AG04450 (cell line): ENCODE data around the gene TMEM61. TPM values are rescaled to one million over a fixed set of nuclear protein-coding genes. Genes with fewer than 3 reads are reported as not detected.

Experiments
- CTCF ChIA-PET: fragments of 300-600, 350-600 bp; formaldehyde crosslinking; extraction: SDS; loops from one replicate; lab custom pipeline; 2022; ENCODE audit warnings: antibody characterized with exemption, inconsistent platforms; lab: Charles Lee
- POLR2A ChIA-PET: fragments of 350-600 bp; formaldehyde crosslinking; extraction: SDS; loops from one replicate; lab custom pipeline; 2021; ENCODE audit warnings: antibody characterized with exemption, inconsistent platforms; lab: Yijun Ruan, JAX
- DNase-seq: peaks from one replicate; pipeline ENCODE4 v3.0.0-alpha.2; 2011; ENCODE audit warnings: low read depth, low spot score
- H3K27ac ChIP-seq: one replicate; pipeline ENCODE4 v1.5.1; 2012; ENCODE audit warnings: low read depth, low read length, control low read depth
- H3K27me3 ChIP-seq: one replicate; pipeline ENCODE4 v1.6.0; 2012; ENCODE audit warnings: low read length; ENCODE audit not compliant: control insufficient read depth, insufficient read depth
- H3K4me3 ChIP-seq: 2 replicates; pipeline ENCODE4 v1.5.1; 2011; ENCODE audit warnings: mild to moderate bottlenecking, low read depth, low read length, control low read depth
- H3K9me3 ChIP-seq: 2 replicates; pipeline ENCODE4 v1.5.1; 2012; ENCODE audit warnings: low read length; ENCODE audit not compliant: control insufficient read depth, insufficient read depth
- CTCF ChIP-seq: IDR thresholded peaks from 2 replicates; pipeline ENCODE4 v1.5.1; 2011; ENCODE audit warnings: low read depth, low read length, control low read depth, inconsistent platforms
- polyA plus RNA-seq: library from polyadenylated mRNA; depleted of rRNA; stranded (reverse); fragments of >200 nt; gene quantifications from 2 replicates; pipeline ENCODE4 v1.2.3, GENCODE V29; 2011

Gene TMEM61
- polyA plus RNA-seq, 1 experiment = not detected

- CTCF ChIA-PET = interaction anchor here (0.7 to 1.9 kb wide), 4 partner anchors 20 to 51 kb away, joined by 3 to 9 read pairs (median 4); no protein-coding TSS in a partner anchor
- no peak overlapping the region for H3K27ac ChIP-seq
- POLR2A ChIA-PET = no interaction called here
- H3K9me3 ChIP-seq = no peaks in the 10 kb centered on the region
- DNase-seq = no peak
- no peak overlapping the region for H3K4me3 ChIP-seq
- peaks cover 9% of the 10 kb centered on the region for H3K27me3 ChIP-seq
- no peak for TF ChIP-seq CTCF
These were observed 9.1 kb upstream of the TMEM61 start for GRCh38 chr1:54971317-54971791.

- H3K9me3 ChIP-seq = no peaks in the 10 kb centered on the region
- H3K27ac ChIP-seq = no peak overlapping the region
- peaks cover 9% of the 10 kb centered on the region for H3K27me3 ChIP-seq
- no peak for DNase-seq
- TF ChIP-seq CTCF = no peak
- ChIA-PET POLR2A (no interaction called here), CTCF (interaction anchor here (0.7 to 2.6 kb wide), 7 partner anchors 9 to 50 kb away, joined by 3 to 14 read pairs (median 5); no protein-coding TSS in a partner anchor)
- H3K4me3 ChIP-seq = no peak overlapping the region
These were observed 8.0 kb upstream of the TMEM61 start for GRCh38 chr1:54972436-54972835.

GRCh38 chr1:54973205-54973921, 7.1 kb upstream of the TMEM61 start:
- Histone ChIP-seq H3K27me3 (peaks cover 10% of the 10 kb centered on the region), H3K4me3 (no peak overlapping the region), H3K9me3 (no peaks in the 10 kb centered on the region), H3K27ac (peak overlapping the region; percentile 31)
- peak; percentile 61 for TF ChIP-seq CTCF
- no peak for DNase-seq
- CTCF ChIA-PET = interaction anchor here (0.5 to 2.6 kb wide), 10 partner anchors 10 to 624 kb away, joined by 3 to 14 read pairs (median 4); no protein-coding TSS in a partner anchor
- POLR2A ChIA-PET = interaction anchor here (0.7 kb wide), 1 partner anchor 12 kb away, joined by 4 read pairs; no protein-coding TSS in a partner anchor

- peaks cover 27% of the 10 kb centered on the region for H3K27me3 ChIP-seq
- no peak overlapping the region for H3K4me3 ChIP-seq
- no peak for DNase-seq
- no peak for TF ChIP-seq CTCF
- CTCF ChIA-PET = interaction anchor here (0.6 to 2.0 kb wide), 5 partner anchors 21 to 250 kb away, joined by 3 to 9 read pairs (median 6); no protein-coding TSS in a partner anchor
- H3K9me3 ChIP-seq = no peaks in the 10 kb centered on the region
- POLR2A ChIA-PET = no interaction called here
- no peak overlapping the region for H3K27ac ChIP-seq
These were observed 4.9 kb upstream of the TMEM61 start for GRCh38 chr1:54975356-54976108.
